ENCODE measurements around the gene ADGRV1.

The ADGRV1 gene

GRCh38 chr5:91095313-91095712, 536.7 kb downstream of the ADGRV1 start:
- H3K4me3 ChIP-seq (ENCODE audit: low read length), result no peak overlapping the region
- no peak for DNase-seq (ENCODE audit: low read depth, low spot score)

GRCh38 chr5:91095786-91096385, 537.3 kb downstream of the ADGRV1 start:
- DNase-seq (ENCODE audit: low read depth, low spot score), result no peak
- H3K4me3 ChIP-seq (ENCODE audit: low read length), result no peak overlapping the region

- no peak overlapping the region for H3K4me3 ChIP-seq (ENCODE audit: low read length)
- no peak for DNase-seq (ENCODE audit: low read depth, low spot score)
Measured at GRCh38 chr5:91098541-91098940, 539.9 kb downstream of the ADGRV1 start.

- no peak overlapping the region for H3K4me3 ChIP-seq (ENCODE audit: low read length)
- peak; percentile 52 for DNase-seq (ENCODE audit: low read depth, low spot score)
Measured at GRCh38 chr5:91101600-91102379, 543.2 kb downstream of the ADGRV1 start.

GRCh38 chr5:91103353-91104061, 544.9 kb downstream of the ADGRV1 start:
- DNase-seq (ENCODE audit: low read depth, low spot score), result no peak
- no peak overlapping the region for H3K4me3 ChIP-seq (ENCODE audit: low read length)

- no peak overlapping the region for H3K4me3 ChIP-seq (ENCODE audit: low read length)
- no peak for DNase-seq (ENCODE audit: low read depth, low spot score)
Measured at GRCh38 chr5:91104062-91104448, 545.5 kb downstream of the ADGRV1 start.

GRCh38 chr5:91106842-91107511, 548.4 kb downstream of the ADGRV1 start:
- H3K4me3 ChIP-seq (ENCODE audit: low read length), result no peak overlapping the region
- no peak for DNase-seq (ENCODE audit: low read depth, low spot score)

GRCh38 chr5:91109634-91110033, 551.0 kb downstream of the ADGRV1 start:
- DNase-seq (ENCODE audit: low read depth, low spot score), result no peak

GRCh38 chr5:91110686-91111085, 552.1 kb downstream of the ADGRV1 start:
- no peak overlapping the region for H3K4me3 ChIP-seq (ENCODE audit: low read length)
- no peak for DNase-seq (ENCODE audit: low read depth, low spot score)

More at GRCh38 chr5:91109634-91110033, 551.0 kb downstream of the ADGRV1 start:
- H3K4me3 ChIP-seq (ENCODE audit: low read length), result no peak overlapping the region

GRCh38 chr5:91111473-91112238, 553.1 kb downstream of the ADGRV1 start:
- H3K4me3 ChIP-seq (ENCODE audit: low read length), result no peak overlapping the region
- no peak for DNase-seq (ENCODE audit: low read depth, low spot score)

GRCh38 chr5:91114658-91115057, 556.1 kb downstream of the ADGRV1 start:
- no peak overlapping the region for H3K4me3 ChIP-seq (ENCODE audit: low read length)
- DNase-seq (ENCODE audit: low read depth, low spot score), result no peak

GRCh38 chr5:91118354-91118753, 559.8 kb downstream of the ADGRV1 start:
- DNase-seq (ENCODE audit: low read depth, low spot score), result no peak
- no peak overlapping the region for H3K4me3 ChIP-seq (ENCODE audit: low read length)

- DNase-seq (ENCODE audit: low read depth, low spot score), result no peak
Measured at GRCh38 chr5:91118796-91119195, 560.2 kb downstream of the ADGRV1 start.

GRCh38 chr5:91119217-91119616, 560.6 kb downstream of the ADGRV1 start:
- no peak overlapping the region for H3K4me3 ChIP-seq (ENCODE audit: low read length)
- DNase-seq (ENCODE audit: low read depth, low spot score), result no peak

More at GRCh38 chr5:91118796-91119195, 560.2 kb downstream of the ADGRV1 start:
- no peak overlapping the region for H3K4me3 ChIP-seq (ENCODE audit: low read length)

- no peak for DNase-seq (ENCODE audit: low read depth, low spot score)
- H3K4me3 ChIP-seq (ENCODE audit: low read length), result no peak overlapping the region
Measured at GRCh38 chr5:91119981-91120850, 561.6 kb downstream of the ADGRV1 start.

- no peak for DNase-seq (ENCODE audit: low read depth, low spot score)
- H3K4me3 ChIP-seq (ENCODE audit: low read length), result no peak overlapping the region
Measured at GRCh38 chr5:91121347-91121993, 562.9 kb downstream of the ADGRV1 start.

- no peak for DNase-seq (ENCODE audit: low read depth, low spot score)
- H3K4me3 ChIP-seq (ENCODE audit: low read length), result no peak overlapping the region
Measured at GRCh38 chr5:91122651-91123050, 564.1 kb downstream of the ADGRV1 start.

- DNase-seq (ENCODE audit: low read depth, low spot score), result no peak
- H3K4me3 ChIP-seq (ENCODE audit: low read length), result no peak overlapping the region
Measured at GRCh38 chr5:91123291-91123690, 564.7 kb downstream of the ADGRV1 start.

Measured in Jurkat, Clone E6-1 (cell line).